Upper lobe of left lung (tissue), 6 donors: ENCODE measurements around the gene THUMPD1. TPM values are rescaled to one million over a fixed set of nuclear protein-coding genes. Genes with fewer than 3 reads are reported as not detected.

Experiments
- ATAC-seq, 2 donors: fragments of 200-7000 bp; cut with Tn5 transposase; one replicate each; pipeline ENCODE4 v1.9.1; 2022; ENCODE audit warnings: mild to moderate bottlenecking in 2 of 2, moderate library complexity in 2 of 2; ENCODE audit not compliant: low FRiP score in 2 of 2
- DNase-seq, 2 donors: peaks; one replicate each; pipeline ENCODE4 v3.0.0-alpha.2; 2019 to 2020
- H3K27ac ChIP-seq, 4 donors: fragments of 200-600 bp; sonication (generic); one replicate each; pipeline ENCODE4 v1.5.1; 2016 to 2019
- H3K27me3 ChIP-seq, 4 donors: fragments of 200-600 bp; sonication (generic); one replicate each; pipeline ENCODE4 v1.5.1; 2017 to 2019
- H3K36me3 ChIP-seq, 4 donors: fragments of 200-600 bp; sonication (generic); one replicate each; pipeline ENCODE4 v1.5.1; 2016 to 2019
- H3K4me1 ChIP-seq, 4 donors: fragments of 200-600 bp; sonication (generic); one replicate each; pipeline ENCODE4 v1.5.1; 2018 to 2019
- H3K4me3 ChIP-seq, 4 donors: fragments of 200-600 bp; sonication (generic); one replicate each; pipeline ENCODE4 v1.5.1; 2017 to 2019; ENCODE audit warnings: mild to moderate bottlenecking in 2 of 4, moderate library complexity in 1 of 4
- H3K9me3 ChIP-seq, 4 donors: fragments of 200-600 bp; sonication (generic); one replicate each; pipeline ENCODE4 v1.5.1; 2018 to 2019
- CTCF ChIP-seq, 6 experiments: fragments of 450-650 bp in 4 of 6; fragments of 200-600 bp in 2 of 6; sonication (generic) in 2 of 6; IDR thresholded peaks; one replicate each; pipeline ENCODE4 v1.5.1; 2016 to 2019; ENCODE audit warnings: antibody characterized with exemption in 6 of 6
- EP300 ChIP-seq, 4 donors: sonication (generic); formaldehyde crosslinking; IDR thresholded peaks; one replicate each; pipeline ENCODE4 v1.5.1; 2017; ENCODE audit warnings: antibody characterized with exemption in 4 of 4, control low read depth in 2 of 4
- POLR2A ChIP-seq, 4 donors: fragments of 450-650 bp; IDR thresholded peaks; one replicate each; pipeline ENCODE4 v1.5.1; 2016 to 2017; ENCODE audit warnings: antibody characterized with exemption in 4 of 4, mild to moderate bottlenecking in 2 of 4
- POLR2AphosphoS5 ChIP-seq, 2 donors: sonication (generic); formaldehyde crosslinking; IDR thresholded peaks; one replicate each; pipeline ENCODE4 v1.5.1; 2017; ENCODE audit warnings: antibody characterized with exemption in 2 of 2
- WGBS, 2 donors: methylation state at CpG; one replicate each; pipeline ENCODE4 v1.1.5; 2017 to 2018; 5-methylcytosine and 5-hydroxymethylcytosine counted together
- total RNA-seq, 6 donors: library from RNA; depleted of rRNA in 4 of 6; stranded (reverse); fragments of >200 nt in 4 of 6; gene quantifications; one replicate each; pipeline versions ENCODE4 v1.1.0 to v1.2.1, GENCODE V29; 2016 to 2021
- donor health status: DM: no; HTN: no; CAD: no; lungs with moderate emphysema.
- donor health status: DM: no; HTN: yes; CAD: no; lungs with severe emphysema.

THUMPD1 gene
- total RNA-seq, 6 donors from 2014 or later = 34.1 to 62.0 (median 41.2) TPM

- Histone ChIP-seq H3K27me3 (no peaks in the 10 kb centered on the region), H3K4me1 (no peaks in the 10 kb centered on the region), H3K4me3 (no peak overlapping the region), H3K36me3 (no peaks in the 10 kb centered on the region), H3K27ac (no peak overlapping the region), H3K9me3 (peaks cover 0 to 14% (median 0%) of the 10 kb centered on the region in 4 donors)
- no peak for ATAC-seq
- WGBS, 2 donors = 79 to 90% methylated on average over 1 of the region's 1 CpG
- DNase-seq = no peak
- TF ChIP-seq POLR2AphosphoS5 (IDR thresholded peaks at IDR 0.05) = no peak
Measured at GRCh38 chr16:20750558-20750957, 8.9 kb upstream of the THUMPD1 start.

GRCh38 chr16:20749474-20749873, 7.9 kb upstream of the THUMPD1 start:
- 88 to 100% methylated on average over 1 of the region's 1 CpG for WGBS, 2 donors
- Histone ChIP-seq H3K4me3 (no peak overlapping the region), H3K9me3 (peaks cover 0 to 14% (median 0%) of the 10 kb centered on the region in 4 donors), H3K36me3 (no peaks in the 10 kb centered on the region), H3K27ac (no peak overlapping the region), H3K4me1 (peaks cover 0 to 8% (median 0%) of the 10 kb centered on the region in 4 donors), H3K27me3 (no peaks in the 10 kb centered on the region)
- ATAC-seq = no peak
- TF ChIP-seq POLR2A (IDR thresholded peaks at IDR 0.05) (no peak), CTCF (IDR thresholded peaks at IDR 0.05) (no peak), EP300 (IDR thresholded peaks at IDR 0.05) (no peak), POLR2AphosphoS5 (IDR thresholded peaks at IDR 0.05) (no peak)
- DNase-seq = no peak

- Histone ChIP-seq H3K27ac (no peak overlapping the region), H3K9me3 (peaks cover 0 to 14% (median 0%) of the 10 kb centered on the region in 4 donors), H3K27me3 (no peaks in the 10 kb centered on the region), H3K4me1 (peaks cover 0 to 8% (median 0%) of the 10 kb centered on the region in 4 donors), H3K4me3 (no peak overlapping the region), H3K36me3 (no peaks in the 10 kb centered on the region)
- TF ChIP-seq CTCF (IDR thresholded peaks at IDR 0.05) (no peak), POLR2A (IDR thresholded peaks at IDR 0.05) (no peak)
- 74 to 84% methylated on average over 4 of the region's 4 CpGs for WGBS, 2 donors
- no peak for DNase-seq
- no peak for ATAC-seq
Measured at GRCh38 chr16:20747030-20747816, 5.6 kb upstream of the THUMPD1 start.

- no peaks in the 10 kb centered on the region for H3K27me3 ChIP-seq
- no peaks in the 10 kb centered on the region for H3K36me3 ChIP-seq
- H3K9me3 ChIP-seq = peaks cover 0 to 14% (median 0%) of the 10 kb centered on the region in 4 donors
- no peak overlapping the region for H3K4me3 ChIP-seq
- TF ChIP-seq POLR2AphosphoS5 (IDR thresholded peaks at IDR 0.05) (no peak), POLR2A (IDR thresholded peaks at IDR 0.05) (no peak), EP300 (IDR thresholded peaks at IDR 0.05) (no peak), CTCF (IDR thresholded peaks at IDR 0.05) (no peak)
- no peak for ATAC-seq
- peaks cover 0 to 10% (median 2%) of the 10 kb centered on the region in 4 donors for H3K4me1 ChIP-seq
- DNase-seq = no peak
- no peak overlapping the region for H3K27ac ChIP-seq
- 93 to 96% methylated on average over 3 of the region's 3 CpGs for WGBS, 2 donors
Measured at GRCh38 chr16:20746461-20746860, 4.8 kb upstream of the THUMPD1 start.

GRCh38 chr16:20744922-20745440, 3.4 kb upstream of the THUMPD1 start:
- peaks cover 0 to 14% (median 0%) of the 10 kb centered on the region in 4 donors for H3K9me3 ChIP-seq
- TF ChIP-seq POLR2AphosphoS5 (IDR thresholded peaks at IDR 0.05) (no peak), POLR2A (IDR thresholded peaks at IDR 0.05) (no peak), EP300 (IDR thresholded peaks at IDR 0.05) (no peak), CTCF (IDR thresholded peaks at IDR 0.05) (no peak)
- no peaks in the 10 kb centered on the region for H3K27me3 ChIP-seq
- H3K4me1 ChIP-seq = peaks cover 6 to 17% (median 11%) of the 10 kb centered on the region in 4 donors
- WGBS, 2 donors = 32 to 36% methylated on average over 7 of the region's 7 CpGs
- DNase-seq (peak in 1 of 2 donors; percentile 54), ATAC-seq (no peak)
- no peaks in the 10 kb centered on the region for H3K36me3 ChIP-seq
- no peak overlapping the region for H3K27ac ChIP-seq
- H3K4me3 ChIP-seq = no peak overlapping the region
